T-cell (primary cell): Measurements from ENCODE around the gene TMEM234. TPM values are rescaled to one million over a fixed set of nuclear protein-coding genes. Genes with fewer than 3 reads are reported as not detected.
A peak's percentile ranks its signal among the peaks of the same experiment; 100 is the strongest.

Experiments used
- ATAC-seq, 4 experiments: fragments of 200-7000 bp in 3 of 4; fragments of 150-1000 bp in 1 of 4; cut with Tn5 transposase; replicated peaks in 1 of 4; 1 replicate in 3 of 4; 2 replicates in 1 of 4; pipeline ENCODE4 v1.10.0; 2021; ENCODE audit warnings: moderate library complexity in 3 of 4, mild to moderate bottlenecking in 2 of 4, moderate number of reproducible peaks in 1 of 4
- CTCF ChIA-PET, 2 donors: fragments of 300-600 bp; sonication (Branson Sonifier 250); formaldehyde crosslinking; loops; one replicate each; lab custom pipeline; 2022; ENCODE audit warnings: antibody characterized with exemption in 2 of 2; lab: Charles Lee
- POLR2A ChIA-PET, 2 donors: fragments of 300-600 bp; sonication (Branson Sonifier 250); formaldehyde crosslinking; loops; one replicate each; lab custom pipeline; 2022; ENCODE audit warnings: antibody characterized with exemption in 2 of 2; lab: Charles Lee
- DNase-seq, 35 experiments: peaks; one replicate each; pipeline versions ENCODE4 v3.0.0 to v3.0.0-alpha.2; 2013 to 2023
- H3K27ac ChIP-seq: one replicate; pipeline ENCODE4 v1.5.1; 2013; ENCODE audit warnings: low read length
- H3K27me3 ChIP-seq, 2 experiments: replicated peaks in 1 of 2; 1 replicate in 1 of 2; 2 replicates in 1 of 2; pipeline versions ENCODE4 v1.6.1 to v1.7.0; 2013; ENCODE audit warnings: low read length in 1 of 2, mixed read lengths in 1 of 2; ENCODE audit not compliant: control insufficient read depth in 2 of 2, insufficient read depth in 2 of 2; ENCODE audit errors: extremely low read depth in 1 of 2
- H3K36me3 ChIP-seq, 2 donors: 1 replicate in 1 of 2; 2 replicates in 1 of 2; pipeline versions ENCODE4 v1.6.1 to v1.7.0; 2013; ENCODE audit warnings: low read length in 1 of 2; ENCODE audit not compliant: control insufficient read depth in 2 of 2, insufficient read depth in 1 of 2; ENCODE audit errors: extremely low read depth in 1 of 2
- H3K4me1 ChIP-seq, 2 experiments: 1 replicate in 1 of 2; 2 replicates in 1 of 2; pipeline versions ENCODE4 v1.6.1 to v1.7.0; 2013; ENCODE audit warnings: low read length in 2 of 2, mixed read lengths in 1 of 2; ENCODE audit not compliant: insufficient read depth in 2 of 2, control insufficient read depth in 1 of 2; ENCODE audit errors: extremely low read depth in 1 of 2
- H3K4me3 ChIP-seq, 2 donors: 1 replicate in 1 of 2; 2 replicates in 1 of 2; pipeline versions ENCODE4 v1.5.1 to v1.7.0; 2013; ENCODE audit warnings: mild to moderate bottlenecking in 2 of 2, low read length in 1 of 2, moderate library complexity in 1 of 2; ENCODE audit not compliant: control insufficient read depth in 1 of 2; ENCODE audit errors: extremely low read depth in 1 of 2
- H3K9me3 ChIP-seq: 2 replicates; pipeline ENCODE4 v1.7.0; 2013
- H3K27ac Mint-ChIP-seq, 2 donors: one replicate each; pipeline ENCODE4 v1.8.0; 2020 to 2021; ENCODE audit warnings: mild to moderate bottlenecking in 2 of 2, mixed read lengths in 2 of 2
- H3K27me3 Mint-ChIP-seq, 2 donors: one replicate each; pipeline ENCODE4 v1.8.0; 2021 to 2022; ENCODE audit warnings: mixed read lengths in 2 of 2
- H3K36me3 Mint-ChIP-seq: one replicate; pipeline ENCODE4 v1.8.0; 2021; ENCODE audit warnings: mixed read lengths
- H3K4me1 Mint-ChIP-seq, 3 donors: one replicate each; pipeline ENCODE4 v1.8.0; 2020 to 2022; ENCODE audit warnings: mixed read lengths in 3 of 3, mild to moderate bottlenecking in 1 of 3
- H3K4me3 Mint-ChIP-seq, 3 donors: one replicate each; pipeline ENCODE4 v1.8.0; 2020 to 2022; ENCODE audit warnings: mild to moderate bottlenecking in 3 of 3, mixed read lengths in 3 of 3, moderate library complexity in 3 of 3
- H3K9me3 Mint-ChIP-seq, 3 donors: one replicate each; pipeline ENCODE4 v1.8.0; 2020 to 2022; ENCODE audit warnings: mixed read lengths in 3 of 3
- WGBS: methylation state at CpG from one replicate; pipeline ENCODE4 v1.1.5; 2013; ENCODE audit warnings: missing lambda C conversion rate; ENCODE audit not compliant: insufficient coverage; 5-methylcytosine and 5-hydroxymethylcytosine counted together
- total RNA-seq, 35 experiments: library from RNA in 6 of 35; stranded (reverse) in 6 of 35; fragments of 120-200 nt in 1 of 35; gene quantifications; one replicate each; pipeline versions ENCODE4 v1.2.1 to v1.2.4 and lab custom pipeline; 2013 to 2026

TMEM234 gene
- total RNA-seq, 5 donors from 2014 or later (not counting 1 experiment from before 2014, with no cell fraction given), result 14.0 to 29.6 (median 26.0) TPM

- H3K27ac ChIP-seq, result no peak overlapping the region
- CTCF ChIA-PET, result interaction anchor here in 1 of 2 donors (0.6 to 0.7 kb wide), 2 partner anchors 123 to 226 kb away, joined by 3 read pairs; partner anchors contain the start of gene TMEM39B
- Mint-ChIP-seq H3K4me3 (peak overlapping the region in 1 of 3 donors; percentile 64), H3K36me3 (peaks cover 45% of the 10 kb centered on the region), H3K27me3 (no peaks in the 10 kb centered on the region), H3K27ac (peak overlapping the region; percentile 76 to 82), H3K9me3 (no peaks in the 10 kb centered on the region), H3K4me1 (peaks cover 50 to 58% (median 55%) of the 10 kb centered on the region in 3 donors)
- POLR2A ChIA-PET, result interaction anchor here (0.6 to 1.2 kb wide), 4 partner anchors 10 to 88 kb away, joined by 3 to 14 read pairs (median 4); partner anchors contain the start of genes IQCC (in 1 of the 2) and KPNA6 (in 1 of the 2)
- H3K9me3 ChIP-seq, result no peaks in the 10 kb centered on the region
- DNase-seq, result peak in 1 of 35 experiments; percentile 50
- peaks cover 21 to 53% of the 10 kb centered on the region in 2 experiments for H3K4me1 ChIP-seq
- ATAC-seq, result peak in 1 of 4 experiments; percentile 16
- H3K4me3 ChIP-seq, result no peak overlapping the region
- H3K27me3 ChIP-seq, result no peaks in the 10 kb centered on the region
- H3K36me3 ChIP-seq, result peaks cover 23 to 50% of the 10 kb centered on the region in 2 donors
Observed at GRCh38 chr1:32195972-32196823, 26.0 kb downstream of the TMEM234 start.

DNA sequence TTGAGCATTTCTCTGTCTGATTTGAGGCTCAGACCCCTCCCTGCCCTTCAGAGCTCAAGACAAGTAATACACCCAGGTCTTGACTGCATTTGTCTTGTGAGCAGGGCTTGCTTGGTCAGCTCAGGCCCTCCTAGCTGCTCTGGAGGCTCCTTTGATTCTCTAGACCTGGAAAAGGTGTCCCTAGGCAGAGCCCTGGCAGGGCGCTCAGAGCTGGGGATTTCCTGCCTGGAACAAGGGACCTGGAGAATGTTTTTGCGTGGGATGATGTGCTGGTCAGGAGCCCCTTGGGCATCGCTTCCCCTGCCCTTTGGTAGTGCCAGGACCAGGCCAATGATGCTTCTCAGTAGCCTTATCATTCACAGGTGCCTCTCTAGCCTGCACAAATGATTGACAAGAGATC, 26.6 kb downstream of the TMEM234 start:
- Histone ChIP-seq H3K27me3 (no peaks in the 10 kb centered on the region), H3K27ac (no peak overlapping the region), H3K4me1 (peaks cover 21 to 46% of the 10 kb centered on the region in 2 experiments), H3K36me3 (peaks cover 26 to 55% of the 10 kb centered on the region in 2 donors), H3K4me3 (no peak overlapping the region), H3K9me3 (no peaks in the 10 kb centered on the region)
- Mint-ChIP-seq H3K27ac (no peak overlapping the region), H3K4me1 (peaks cover 49 to 58% (median 55%) of the 10 kb centered on the region in 3 donors), H3K4me3 (peak overlapping the region in 1 of 3 donors; percentile 64), H3K36me3 (peaks cover 47% of the 10 kb centered on the region), H3K9me3 (no peaks in the 10 kb centered on the region), H3K27me3 (no peaks in the 10 kb centered on the region)
- ChIA-PET POLR2A (interaction anchor here (0.7 to 1.2 kb wide), 3 partner anchors 10 to 87 kb away, joined by 3 to 14 read pairs (median 3); partner anchors contain the start of genes IQCC (in 1 of the 2) and KPNA6 (in 1 of the 2)), CTCF (interaction anchor here in 1 of 2 donors (0.7 kb wide), 1 partner anchor 123 kb away, joined by 3 read pairs; the partner anchor contains the start of gene TMEM39B)
- DNase-seq, result no peak
- WGBS, result no CpG with 5 or more reads among the region's 3 CpGs
- ATAC-seq, result no peak

DNA sequence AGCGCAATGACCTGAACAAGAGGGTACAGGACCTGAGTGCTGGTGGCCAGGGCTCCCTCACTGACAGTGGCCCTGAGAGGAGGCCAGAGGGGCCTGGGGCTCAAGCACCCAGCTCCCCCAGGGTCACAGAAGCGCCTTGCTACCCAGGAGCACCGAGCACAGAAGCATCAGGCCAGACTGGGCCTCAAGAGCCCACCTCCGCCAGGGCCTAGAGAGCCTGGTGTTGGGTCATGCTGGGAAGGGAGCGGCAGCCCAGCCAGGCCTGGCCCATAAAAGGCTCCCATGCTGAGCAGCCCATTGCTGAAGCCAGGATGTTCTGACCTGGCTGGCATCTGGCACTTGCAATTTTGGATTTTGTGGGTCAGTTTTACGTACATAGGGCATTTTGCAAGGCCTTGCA, 27.2 kb downstream of the TMEM234 start:
- Mint-ChIP-seq H3K36me3 (peaks cover 51% of the 10 kb centered on the region), H3K9me3 (no peaks in the 10 kb centered on the region), H3K27ac (no peak overlapping the region), H3K4me1 (peaks cover 43 to 53% (median 50%) of the 10 kb centered on the region in 3 donors), H3K27me3 (no peaks in the 10 kb centered on the region), H3K4me3 (no peak overlapping the region)
- no peaks in the 10 kb centered on the region for H3K27me3 ChIP-seq
- no peak overlapping the region for H3K4me3 ChIP-seq
- H3K4me1 ChIP-seq, result peaks cover 19 to 41% of the 10 kb centered on the region in 2 experiments
- CTCF ChIA-PET, result interaction anchor here (0.5 to 0.6 kb wide), 2 partner anchors 45 to 63 kb away, joined by 3 to 10 read pairs; no protein-coding TSS in a partner anchor
- WGBS, result 93% methylated on average over 4 of the region's 6 CpGs
- DNase-seq (no peak), ATAC-seq (no peak)
- POLR2A ChIA-PET, result no interaction called here
- H3K36me3 ChIP-seq, result peaks cover 29 to 61% of the 10 kb centered on the region in 2 donors
- H3K27ac ChIP-seq, result no peak overlapping the region
- no peaks in the 10 kb centered on the region for H3K9me3 ChIP-seq

DNA sequence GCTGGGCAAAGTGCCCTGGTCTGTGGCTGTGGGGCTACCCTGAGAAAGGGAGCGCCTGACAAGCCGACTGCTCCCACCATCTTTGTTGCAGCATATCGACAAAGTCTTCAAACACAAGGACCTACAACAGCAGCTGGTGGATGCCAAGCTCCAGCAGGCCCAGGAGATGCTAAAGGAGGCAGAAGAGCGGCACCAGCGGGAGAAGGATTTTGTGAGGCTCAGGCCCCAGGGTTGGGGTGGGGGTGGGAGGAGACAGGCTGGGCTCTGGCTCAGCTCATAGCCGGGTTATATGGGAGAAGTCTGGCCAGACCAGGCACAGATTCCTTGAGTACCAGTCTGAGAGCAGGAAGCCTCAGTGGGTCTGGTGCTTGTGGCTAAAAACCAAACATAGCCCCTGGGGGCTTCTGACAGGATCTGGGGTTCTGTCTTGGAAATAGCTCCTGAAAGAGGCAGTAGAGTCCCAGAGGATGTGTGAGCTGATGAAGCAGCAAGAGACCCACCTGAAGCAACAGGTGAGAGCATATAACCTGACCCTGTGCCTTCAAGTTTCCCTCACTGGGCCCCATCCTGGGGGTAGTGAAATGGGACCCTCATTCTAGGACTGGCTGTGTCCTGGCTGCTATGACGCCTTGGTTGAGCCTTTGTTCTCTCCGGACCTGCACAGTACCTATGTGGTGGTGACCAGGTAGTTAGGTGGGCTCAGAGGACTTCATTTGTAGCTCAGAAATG, 29.8 kb downstream of the TMEM234 start:
- WGBS, result 100% methylated on average over 5 of the region's 8 CpGs
- ChIA-PET CTCF (interaction anchor here in 1 of 2 donors (0.5 kb wide), 1 partner anchor 1267 kb away, joined by 3 read pairs; no protein-coding TSS in a partner anchor), POLR2A (no interaction called here)
- H3K36me3 Mint-ChIP-seq, result peaks cover 69% of the 10 kb centered on the region
- no peak overlapping the region for H3K27ac Mint-ChIP-seq
- peaks cover 37 to 85% of the 10 kb centered on the region in 2 donors for H3K36me3 ChIP-seq
- no peak for ATAC-seq
- H3K27ac ChIP-seq, result no peak overlapping the region
- no peaks in the 10 kb centered on the region for H3K27me3 ChIP-seq
- peaks cover 13 to 29% of the 10 kb centered on the region in 2 experiments for H3K4me1 ChIP-seq
- H3K9me3 ChIP-seq, result no peaks in the 10 kb centered on the region
- no peak overlapping the region for H3K4me3 ChIP-seq
- H3K4me1 Mint-ChIP-seq, result peaks cover 36 to 39% (median 37%) of the 10 kb centered on the region in 3 donors
- H3K27me3 Mint-ChIP-seq, result no peaks in the 10 kb centered on the region
- H3K4me3 Mint-ChIP-seq, result no peak overlapping the region
- no peaks in the 10 kb centered on the region for H3K9me3 Mint-ChIP-seq
- no peak for DNase-seq

DNA sequence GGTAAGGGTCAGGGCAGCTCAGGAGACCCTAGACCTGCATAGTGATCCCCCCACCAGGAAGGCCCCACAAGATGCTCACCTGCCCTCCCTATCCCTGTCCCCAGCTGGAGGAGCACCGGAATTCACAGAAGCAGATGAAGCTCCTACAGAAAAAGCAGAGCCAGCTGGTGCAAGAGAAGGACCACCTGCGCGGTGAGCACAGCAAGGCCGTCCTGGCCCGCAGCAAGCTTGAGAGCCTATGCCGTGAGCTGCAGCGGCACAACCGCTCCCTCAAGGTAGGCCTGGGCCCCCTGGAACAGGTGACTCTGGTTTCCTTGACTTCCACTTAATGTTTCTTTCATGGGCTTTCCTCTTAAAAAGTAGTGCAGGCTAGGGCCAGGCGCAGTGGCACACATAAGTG, 34.3 kb downstream of the TMEM234 start:
- CTCF ChIA-PET, result no interaction called here
- no peak for ATAC-seq
- DNase-seq, result no peak
- H3K27me3 ChIP-seq, result no peaks in the 10 kb centered on the region
- H3K9me3 ChIP-seq, result no peaks in the 10 kb centered on the region
- peaks cover 23 to 25% (median 24%) of the 10 kb centered on the region in 3 donors for H3K4me1 Mint-ChIP-seq
- 100% methylated on average over 8 of the region's 9 CpGs for WGBS
- no peaks in the 10 kb centered on the region for H3K9me3 Mint-ChIP-seq
- H3K4me3 Mint-ChIP-seq, result no peak overlapping the region
- no peaks in the 10 kb centered on the region for H3K27me3 Mint-ChIP-seq
- no peak overlapping the region for H3K4me3 ChIP-seq
- peaks cover 0 to 6% of the 10 kb centered on the region in 2 experiments for H3K4me1 ChIP-seq
- H3K27ac Mint-ChIP-seq, result no peak overlapping the region
- POLR2A ChIA-PET, result interaction anchor here in 1 of 2 donors (0.6 kb wide), 1 partner anchor 34 kb away, joined by 3 read pairs; no protein-coding TSS in a partner anchor
- H3K27ac ChIP-seq, result no peak overlapping the region
- peaks cover 68% of the 10 kb centered on the region for H3K36me3 Mint-ChIP-seq
- peaks cover 33 to 85% of the 10 kb centered on the region in 2 donors for H3K36me3 ChIP-seq
